SK-N-SH (cell line): ENCODE measurements around the gene AKAP6. TPM values are rescaled to one million over a fixed set of nuclear protein-coding genes. Genes with fewer than 3 reads are reported as not detected.

Experiments used
- CTCF ChIA-PET: fragments of 300-600, 350-600 bp; formaldehyde crosslinking; extraction: SDS; loops from one replicate; lab custom pipeline; 2021; lab: Yijun Ruan, JAX
- POLR2A ChIA-PET: fragments of 350-600 bp; sonication (Branson Sonifier 250); formaldehyde crosslinking; extraction: SDS; loops from one replicate; lab custom pipeline; 2020; ENCODE audit warnings: antibody characterized with exemption, inconsistent platforms; lab: Yijun Ruan, JAX
- DNase-seq: peaks from one replicate; pipeline ENCODE4 v3.0.0; 2012
- H2AFZ ChIP-seq: fragments of 200-600 bp; sonication (generic); 2 replicates; pipeline ENCODE4 v1.8.1; 2016; ENCODE audit warnings: antibody characterized with exemption, mild to moderate bottlenecking, low read depth
- H3F3A ChIP-seq: fragments of 200-600 bp; sonication (generic); replicated peaks from 2 replicates; pipeline ENCODE3; 2016; ENCODE audit warnings: antibody characterized with exemption, mild to moderate bottlenecking; ENCODE audit not compliant: insufficient read depth
- H3K27ac ChIP-seq, 2 experiments: fragments of 200-500 bp in 1 of 2; fragments of 200-600 bp in 1 of 2; sonication (Bioruptor generic) in 1 of 2; sonication (generic), shearing (Covaris generic) in 1 of 2; 2 replicates each; pipeline versions ENCODE4 v1.5.1 to v1.6.1; 2014 to 2016; ENCODE audit warnings: low read depth in 2 of 2, inconsistent platforms in 1 of 2, low read length in 1 of 2, mild to moderate bottlenecking in 1 of 2, mixed read lengths in 1 of 2
- H3K27me3 ChIP-seq: fragments of 200-600 bp; sonication (generic), shearing (Covaris generic); 2 replicates; pipeline ENCODE4 v1.6.1; 2016; ENCODE audit warnings: mixed run types; ENCODE audit not compliant: insufficient read depth
- H3K36me3 ChIP-seq, 2 experiments: fragments of 200-500 bp in 1 of 2; fragments of 200-600 bp in 1 of 2; sonication (Bioruptor generic) in 1 of 2; sonication (generic) in 1 of 2; replicated peaks in 1 of 2; 2 replicates each; pipeline versions ENCODE3 to v1.5.1; 2014 to 2016; ENCODE audit warnings: low read length in 1 of 2, mild to moderate bottlenecking in 1 of 2; ENCODE audit not compliant: insufficient read depth in 2 of 2, control insufficient read depth in 1 of 2
- H3K4me1 ChIP-seq, 2 experiments: fragments of 200-500 bp in 1 of 2; fragments of 200-600 bp in 1 of 2; sonication (Bioruptor generic) in 1 of 2; sonication (generic), shearing (Covaris generic) in 1 of 2; 2 replicates each; pipeline versions ENCODE4 v1.5.1 to v1.6.1; 2014 to 2016; ENCODE audit warnings: low read depth in 1 of 2, low read length in 1 of 2, mixed run types in 1 of 2; ENCODE audit not compliant: insufficient read depth in 2 of 2, control insufficient read depth in 1 of 2
- H3K4me2 ChIP-seq: fragments of 200-600 bp; sonication (generic), shearing (Covaris generic); 2 replicates; pipeline ENCODE4 v1.6.1; 2017; ENCODE audit warnings: mixed run types
- H3K4me3 ChIP-seq, 2 experiments: fragments of 200-500 bp in 1 of 2; fragments of 200-600 bp in 1 of 2; sonication (Bioruptor generic) in 1 of 2; sonication (generic), shearing (Covaris generic) in 1 of 2; 2 replicates each; pipeline versions ENCODE4 v1.5.1 to v1.8.1; 2014 to 2016; ENCODE audit warnings: low read depth in 2 of 2, inconsistent platforms in 1 of 2, low read length in 1 of 2, mild to moderate bottlenecking in 1 of 2, mixed read lengths in 1 of 2, moderate library complexity in 1 of 2
- H3K79me2 ChIP-seq: fragments of 200-600 bp; sonication (generic); 2 replicates; pipeline ENCODE4 v1.8.1; 2017; ENCODE audit warnings: mild to moderate bottlenecking; ENCODE audit not compliant: insufficient read depth
- H3K9ac ChIP-seq: fragments of 200-600 bp; sonication (generic); 2 replicates; pipeline ENCODE4 v1.6.1; 2017; ENCODE audit warnings: mixed run types
- H3K9me2 ChIP-seq: fragments of 200-600 bp; sonication (generic); 2 replicates; pipeline ENCODE4 v1.6.1; 2017; ENCODE audit warnings: mixed run types
- H3K9me3 ChIP-seq: fragments of 200-600 bp; sonication (generic); 2 replicates; pipeline ENCODE4 v1.6.1; 2017; ENCODE audit warnings: mixed run types, mild to moderate bottlenecking, moderate library complexity
- H4K20me1 ChIP-seq: fragments of 200-600 bp; sonication (generic); 2 replicates; pipeline ENCODE4 v1.6.1; 2017; ENCODE audit warnings: mild to moderate bottlenecking, mixed run types; ENCODE audit not compliant: insufficient read depth
- CHD2 ChIP-seq: fragments of 150-350 bp; IDR thresholded peaks from 2 replicates; pipeline ENCODE4 v1.6.1; 2018; ENCODE audit warnings: low read length; ENCODE audit not compliant: partially characterized antibody
- EP300 ChIP-seq, 2 experiments: IDR thresholded peaks; 2 replicates each; pipeline versions ENCODE4 v1.4.0 to v1.6.1; 2012; ENCODE audit warnings: borderline replicate concordance in 1 of 2, low read depth in 1 of 2, low read length in 1 of 2
- FOSL2 ChIP-seq: IDR thresholded peaks from 2 replicates; pipeline ENCODE4 v1.4.0; 2012; ENCODE audit warnings: low read depth, mild to moderate bottlenecking, moderate library complexity, borderline replicate concordance
- GABPA ChIP-seq: IDR thresholded peaks from 2 replicates; pipeline ENCODE4 v1.4.0; 2012; ENCODE audit warnings: low read depth, mild to moderate bottlenecking
- GATA2 ChIP-seq: sonication (generic); formaldehyde crosslinking; IDR thresholded peaks from 2 replicates; pipeline ENCODE4 v1.5.0; 2020; ENCODE audit warnings: mild to moderate bottlenecking, missing genetic modification reagents
- JUND ChIP-seq: IDR thresholded peaks from 2 replicates; pipeline ENCODE4 v1.4.0; 2012
- MEF2A ChIP-seq: IDR thresholded peaks from 2 replicates; pipeline ENCODE4 v1.4.0; 2012; ENCODE audit warnings: low read depth, borderline replicate concordance
- MXI1 ChIP-seq: IDR thresholded peaks from 2 replicates; pipeline ENCODE4 v1.6.1; 2012; ENCODE audit warnings: mild to moderate bottlenecking, low read depth, low read length, improper control_type of control experiment
- NFIC ChIP-seq: IDR thresholded peaks from 2 replicates; pipeline ENCODE4 v1.4.0; 2012; ENCODE audit warnings: borderline replicate concordance
- RAD21 ChIP-seq: IDR thresholded peaks from 2 replicates; pipeline ENCODE4 v1.6.1; 2012; ENCODE audit warnings: mild to moderate bottlenecking, low read length
- RCOR1 ChIP-seq: fragments of 150-350 bp; IDR thresholded peaks from 2 replicates; pipeline ENCODE4 v1.6.1; 2017; ENCODE audit warnings: antibody characterized with exemption, low read length
- RFX5 ChIP-seq: IDR thresholded peaks from 2 replicates; pipeline ENCODE4 v1.6.1; 2012; ENCODE audit warnings: mild to moderate bottlenecking, improper control_type of control experiment, low read length
- SIN3A ChIP-seq: IDR thresholded peaks from 2 replicates; pipeline ENCODE4 v1.6.1; 2012; ENCODE audit warnings: low read depth, mild to moderate bottlenecking, low read length, moderate library complexity, borderline replicate concordance
- SMC3 ChIP-seq: IDR thresholded peaks from 2 replicates; pipeline ENCODE4 v1.6.1; 2012; ENCODE audit warnings: low read depth, low read length, improper control_type of control experiment
- TAF1 ChIP-seq: IDR thresholded peaks from 2 replicates; pipeline ENCODE4 v1.6.1; 2012; ENCODE audit warnings: low read depth, mild to moderate bottlenecking, low read length, moderate library complexity, borderline replicate concordance
- TCF12 ChIP-seq: IDR thresholded peaks from 2 replicates; pipeline ENCODE4 v1.4.0; 2012
- TEAD4 ChIP-seq: IDR thresholded peaks from 2 replicates; pipeline ENCODE4 v1.4.0; 2012; ENCODE audit warnings: mild to moderate bottlenecking, borderline replicate concordance; ENCODE audit not compliant: insufficient read depth
- YY1 ChIP-seq: IDR thresholded peaks from 2 replicates; pipeline ENCODE4 v1.4.0; 2012; ENCODE audit warnings: low read depth, mild to moderate bottlenecking
- WGBS: methylation state at CpG from one replicate; pipeline ENCODE4 v1.1.6; 2017; ENCODE audit warnings: low lambda C conversion rate; 5-methylcytosine and 5-hydroxymethylcytosine counted together
- polyA plus RNA-seq, 3 experiments: library from polyadenylated mRNA; depleted of rRNA; stranded (reverse); fragments of >200 nt; gene quantifications; 2 replicates each; pipeline ENCODE4 v1.2.3, GENCODE V29; 2012
- TF ChIP-seq, protein P1 (sequence below): fragments of 150-350 bp; IDR thresholded peaks from 2 replicates; pipeline ENCODE4 v1.6.1; 2017; ENCODE audit warnings: antibody characterized with exemption, low read length, low read depth, borderline replicate concordance
- TF ChIP-seq, protein P2 (sequence below): IDR thresholded peaks from 2 replicates; pipeline ENCODE4; 2012
- TF ChIP-seq, protein P3 (sequence below): IDR thresholded peaks from 2 replicates; pipeline ENCODE4 v1.6.1; 2012; ENCODE audit warnings: mild to moderate bottlenecking, low read depth, low read length, moderate library complexity
- TF ChIP-seq, protein P4 (sequence below): IDR thresholded peaks from 2 replicates; pipeline ENCODE4 v1.4.0; 2012; ENCODE audit warnings: low read depth
- TF ChIP-seq, protein P5 (sequence below): IDR thresholded peaks from 2 replicates; pipeline ENCODE4 v1.4.0; 2012; ENCODE audit warnings: low read depth, borderline replicate concordance
- TF ChIP-seq, protein P6 (sequence below): fragments of 200-600 bp; sonication (generic); IDR thresholded peaks from 2 replicates; pipeline ENCODE4 v1.6.1; 2017; ENCODE audit warnings: antibody characterized with exemption, mild to moderate bottlenecking, moderate library complexity

Gene AKAP6
- polyA plus RNA-seq, 1 of the 3 experiments (the other 2 are of a cell fraction), result 1.7 TPM

DNA sequence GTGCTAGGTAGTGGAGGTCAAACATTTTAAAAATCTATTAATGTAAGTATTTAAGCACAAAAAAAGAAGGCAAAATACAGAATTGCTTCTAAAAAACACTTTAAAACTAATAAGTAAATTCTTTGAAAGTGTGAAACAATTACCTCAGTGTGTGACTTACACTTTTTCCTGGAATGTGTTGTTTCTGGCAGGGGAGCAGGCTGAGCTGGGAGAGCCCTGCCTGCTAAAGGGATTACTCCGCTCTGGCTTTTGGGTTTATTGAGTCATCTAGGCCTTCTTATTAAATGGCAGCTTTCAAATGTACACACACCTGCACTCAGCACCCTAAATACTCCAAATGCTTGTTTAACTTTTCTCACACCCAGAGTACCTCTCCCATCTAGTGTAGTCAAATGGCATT is 279.8 kb downstream of the AKAP6 start:
- H3K4me2 ChIP-seq, result peak overlapping the region; percentile 12; the same call in 1 of the 2 replicates
- WGBS, result 83% methylated on average over 1 of the region's 1 CpG
- no peaks in the 10 kb centered on the region for H3K36me3 ChIP-seq
- DNase-seq, result no peak
- peaks cover 5 to 32% of the 10 kb centered on the region in 2 experiments for H3K4me1 ChIP-seq
- no peaks in the 10 kb centered on the region for H4K20me1 ChIP-seq
- H3K27ac ChIP-seq, result peak overlapping the region in 1 of 2 experiments; percentile 39; a peak in 1 of 4 replicates
- no peaks in the 10 kb centered on the region for H3K27me3 ChIP-seq
- no peaks in the 10 kb centered on the region for H3K9me3 ChIP-seq
- H3K4me3 ChIP-seq, result no peak overlapping the region
- no peak overlapping the region for H2AFZ ChIP-seq
- H3K9ac ChIP-seq, result no peak overlapping the region
- H3K79me2 ChIP-seq, result no peaks in the 10 kb centered on the region
- no peaks in the 10 kb centered on the region for H3K9me2 ChIP-seq
- ChIA-PET POLR2A (no interaction called here), CTCF (interaction anchor here (0.6 kb wide), 1 partner anchor 65 kb away, joined by 3 read pairs; no protein-coding TSS in a partner anchor)
- H3F3A ChIP-seq, result peaks cover 17% of the 10 kb centered on the region
- TF ChIP-seq SMC3 (no peak), RCOR1 (no peak), NFIC (peak; percentile 23; the same call in 1 of the 2 replicates), SIN3A (no peak), MXI1 (no peak), RAD21 (no peak), RFX5 (no peak), GABPA (no peak), YY1 (no peak), MEF2A (no peak), FOSL2 (peak; percentile 12; the same call in 1 of the 2 replicates), CHD2 (no peak), TAF1 (no peak), EP300 (IDR thresholded peaks at IDR 0.05; ENCODE audit: borderline replicate concordance in 1 of 2, low read depth in 1 of 2, low read length in 1 of 2) (peak in 1 of 2 experiments; percentile 16; a peak in 1 of 4 replicates), JUND (0 out of 2 replicates have a peak, but pooled peaks have one; percentile 1), GATA2 (no peak), TEAD4 (no peak), TCF12 (0 out of 2 replicates have a peak, but pooled peaks have one; percentile 22)
- TF ChIP-seq, protein P1, sequence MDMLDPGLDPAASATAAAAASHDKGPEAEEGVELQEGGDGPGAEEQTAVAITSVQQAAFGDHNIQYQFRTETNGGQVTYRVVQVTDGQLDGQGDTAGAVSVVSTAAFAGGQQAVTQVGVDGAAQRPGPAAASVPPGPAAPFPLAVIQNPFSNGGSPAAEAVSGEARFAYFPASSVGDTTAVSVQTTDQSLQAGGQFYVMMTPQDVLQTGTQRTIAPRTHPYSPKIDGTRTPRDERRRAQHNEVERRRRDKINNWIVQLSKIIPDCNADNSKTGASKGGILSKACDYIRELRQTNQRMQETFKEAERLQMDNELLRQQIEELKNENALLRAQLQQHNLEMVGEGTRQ, result no peak
- TF ChIP-seq, protein P2, sequence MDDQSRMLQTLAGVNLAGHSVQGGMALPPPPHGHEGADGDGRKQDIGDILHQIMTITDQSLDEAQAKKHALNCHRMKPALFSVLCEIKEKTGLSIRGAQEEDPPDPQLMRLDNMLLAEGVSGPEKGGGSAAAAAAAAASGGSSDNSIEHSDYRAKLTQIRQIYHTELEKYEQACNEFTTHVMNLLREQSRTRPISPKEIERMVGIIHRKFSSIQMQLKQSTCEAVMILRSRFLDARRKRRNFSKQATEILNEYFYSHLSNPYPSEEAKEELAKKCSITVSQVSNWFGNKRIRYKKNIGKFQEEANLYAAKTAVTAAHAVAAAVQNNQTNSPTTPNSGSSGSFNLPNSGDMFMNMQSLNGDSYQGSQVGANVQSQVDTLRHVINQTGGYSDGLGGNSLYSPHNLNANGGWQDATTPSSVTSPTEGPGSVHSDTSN, result no peak
- TF ChIP-seq, protein P3, sequence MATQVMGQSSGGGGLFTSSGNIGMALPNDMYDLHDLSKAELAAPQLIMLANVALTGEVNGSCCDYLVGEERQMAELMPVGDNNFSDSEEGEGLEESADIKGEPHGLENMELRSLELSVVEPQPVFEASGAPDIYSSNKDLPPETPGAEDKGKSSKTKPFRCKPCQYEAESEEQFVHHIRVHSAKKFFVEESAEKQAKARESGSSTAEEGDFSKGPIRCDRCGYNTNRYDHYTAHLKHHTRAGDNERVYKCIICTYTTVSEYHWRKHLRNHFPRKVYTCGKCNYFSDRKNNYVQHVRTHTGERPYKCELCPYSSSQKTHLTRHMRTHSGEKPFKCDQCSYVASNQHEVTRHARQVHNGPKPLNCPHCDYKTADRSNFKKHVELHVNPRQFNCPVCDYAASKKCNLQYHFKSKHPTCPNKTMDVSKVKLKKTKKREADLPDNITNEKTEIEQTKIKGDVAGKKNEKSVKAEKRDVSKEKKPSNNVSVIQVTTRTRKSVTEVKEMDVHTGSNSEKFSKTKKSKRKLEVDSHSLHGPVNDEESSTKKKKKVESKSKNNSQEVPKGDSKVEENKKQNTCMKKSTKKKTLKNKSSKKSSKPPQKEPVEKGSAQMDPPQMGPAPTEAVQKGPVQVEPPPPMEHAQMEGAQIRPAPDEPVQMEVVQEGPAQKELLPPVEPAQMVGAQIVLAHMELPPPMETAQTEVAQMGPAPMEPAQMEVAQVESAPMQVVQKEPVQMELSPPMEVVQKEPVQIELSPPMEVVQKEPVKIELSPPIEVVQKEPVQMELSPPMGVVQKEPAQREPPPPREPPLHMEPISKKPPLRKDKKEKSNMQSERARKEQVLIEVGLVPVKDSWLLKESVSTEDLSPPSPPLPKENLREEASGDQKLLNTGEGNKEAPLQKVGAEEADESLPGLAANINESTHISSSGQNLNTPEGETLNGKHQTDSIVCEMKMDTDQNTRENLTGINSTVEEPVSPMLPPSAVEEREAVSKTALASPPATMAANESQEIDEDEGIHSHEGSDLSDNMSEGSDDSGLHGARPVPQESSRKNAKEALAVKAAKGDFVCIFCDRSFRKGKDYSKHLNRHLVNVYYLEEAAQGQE, result no peak
- TF ChIP-seq, protein P4, sequence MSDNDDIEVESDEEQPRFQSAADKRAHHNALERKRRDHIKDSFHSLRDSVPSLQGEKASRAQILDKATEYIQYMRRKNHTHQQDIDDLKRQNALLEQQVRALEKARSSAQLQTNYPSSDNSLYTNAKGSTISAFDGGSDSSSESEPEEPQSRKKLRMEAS, result no peak
- TF ChIP-seq, protein P5, sequence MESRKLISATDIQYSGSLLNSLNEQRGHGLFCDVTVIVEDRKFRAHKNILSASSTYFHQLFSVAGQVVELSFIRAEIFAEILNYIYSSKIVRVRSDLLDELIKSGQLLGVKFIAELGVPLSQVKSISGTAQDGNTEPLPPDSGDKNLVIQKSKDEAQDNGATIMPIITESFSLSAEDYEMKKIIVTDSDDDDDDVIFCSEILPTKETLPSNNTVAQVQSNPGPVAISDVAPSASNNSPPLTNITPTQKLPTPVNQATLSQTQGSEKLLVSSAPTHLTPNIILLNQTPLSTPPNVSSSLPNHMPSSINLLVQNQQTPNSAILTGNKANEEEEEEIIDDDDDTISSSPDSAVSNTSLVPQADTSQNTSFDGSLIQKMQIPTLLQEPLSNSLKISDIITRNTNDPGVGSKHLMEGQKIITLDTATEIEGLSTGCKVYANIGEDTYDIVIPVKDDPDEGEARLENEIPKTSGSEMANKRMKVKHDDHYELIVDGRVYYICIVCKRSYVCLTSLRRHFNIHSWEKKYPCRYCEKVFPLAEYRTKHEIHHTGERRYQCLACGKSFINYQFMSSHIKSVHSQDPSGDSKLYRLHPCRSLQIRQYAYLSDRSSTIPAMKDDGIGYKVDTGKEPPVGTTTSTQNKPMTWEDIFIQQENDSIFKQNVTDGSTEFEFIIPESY, result no peak
- TF ChIP-seq, protein P6, sequence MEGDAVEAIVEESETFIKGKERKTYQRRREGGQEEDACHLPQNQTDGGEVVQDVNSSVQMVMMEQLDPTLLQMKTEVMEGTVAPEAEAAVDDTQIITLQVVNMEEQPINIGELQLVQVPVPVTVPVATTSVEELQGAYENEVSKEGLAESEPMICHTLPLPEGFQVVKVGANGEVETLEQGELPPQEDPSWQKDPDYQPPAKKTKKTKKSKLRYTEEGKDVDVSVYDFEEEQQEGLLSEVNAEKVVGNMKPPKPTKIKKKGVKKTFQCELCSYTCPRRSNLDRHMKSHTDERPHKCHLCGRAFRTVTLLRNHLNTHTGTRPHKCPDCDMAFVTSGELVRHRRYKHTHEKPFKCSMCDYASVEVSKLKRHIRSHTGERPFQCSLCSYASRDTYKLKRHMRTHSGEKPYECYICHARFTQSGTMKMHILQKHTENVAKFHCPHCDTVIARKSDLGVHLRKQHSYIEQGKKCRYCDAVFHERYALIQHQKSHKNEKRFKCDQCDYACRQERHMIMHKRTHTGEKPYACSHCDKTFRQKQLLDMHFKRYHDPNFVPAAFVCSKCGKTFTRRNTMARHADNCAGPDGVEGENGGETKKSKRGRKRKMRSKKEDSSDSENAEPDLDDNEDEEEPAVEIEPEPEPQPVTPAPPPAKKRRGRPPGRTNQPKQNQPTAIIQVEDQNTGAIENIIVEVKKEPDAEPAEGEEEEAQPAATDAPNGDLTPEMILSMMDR, result no peak
